Panc1 (cell line): ENCODE results near the gene FIBP. TPM values are rescaled to one million over a fixed set of nuclear protein-coding genes. Genes with fewer than 3 reads are reported as not detected.
A peak's percentile ranks its signal among the peaks of the same experiment; 100 is the strongest.

Source experiments
- ATAC-seq: fragments of 200-7000 bp; cut with Tn5 transposase; 2 replicates; pipeline ENCODE4 v1.9.1; 2020; ENCODE audit warnings: mild to moderate bottlenecking, moderate library complexity
- BruUV-seq: library from RNA; stranded (reverse); fragments of 400-500 nt; replicated peaks from 2 replicates; lab custom pipeline; 2021; lab: Mats Ljungman, UMichigan
- CTCF ChIA-PET: fragments of 300-600 bp; sonication (Branson Sonifier 250); formaldehyde crosslinking; loops from one replicate; lab custom pipeline; 2022; ENCODE audit warnings: antibody characterized with exemption; lab: Charles Lee
- POLR2A ChIA-PET: fragments of 300-600 bp; sonication (Branson Sonifier 250); formaldehyde crosslinking; loops from one replicate; lab custom pipeline; 2022; ENCODE audit warnings: antibody characterized with exemption; lab: Charles Lee
- DNase-seq: peaks from one replicate; pipeline ENCODE4 v3.0.0-alpha.2; 2010; ENCODE audit warnings: low read depth, low spot score
- H3K27ac ChIP-seq: 2 replicates; pipeline ENCODE4 v1.5.1; 2011; ENCODE audit warnings: mild to moderate bottlenecking, low read length, inconsistent platforms
- H3K27me3 ChIP-seq: fragments of 200-500 bp; sonication (Bioruptor generic); 2 replicates; pipeline ENCODE4 v1.6.0; 2014; ENCODE audit warnings: low read length, inconsistent platforms; ENCODE audit not compliant: control insufficient read depth, insufficient read depth
- H3K36me3 ChIP-seq: fragments of 200-500 bp; sonication (Bioruptor generic); 2 replicates; pipeline ENCODE4 v1.5.1; 2014; ENCODE audit warnings: inconsistent platforms, mild to moderate bottlenecking, low read length, moderate library complexity; ENCODE audit not compliant: control insufficient read depth, insufficient read depth
- H3K4me1 ChIP-seq: 2 replicates; pipeline ENCODE4 v1.5.1; 2011; ENCODE audit warnings: inconsistent platforms, mild to moderate bottlenecking, low read length, moderate library complexity; ENCODE audit not compliant: control insufficient read depth, insufficient read depth
- H3K4me3 ChIP-seq, 2 experiments: 2 replicates each; pipeline ENCODE4 v1.5.1; 2011 to 2012; ENCODE audit warnings: low read depth in 2 of 2, low read length in 2 of 2, mild to moderate bottlenecking in 2 of 2, inconsistent platforms in 1 of 2, moderate library complexity in 1 of 2
- H3K9me3 ChIP-seq: fragments of 200-500 bp; sonication (Bioruptor generic); 2 replicates; pipeline ENCODE4 v1.5.1; 2014; ENCODE audit warnings: low read depth, mild to moderate bottlenecking, inconsistent platforms, low read length, moderate library complexity; ENCODE audit not compliant: control insufficient read depth, insufficient read depth
- CTCF ChIP-seq: fragments of 450-650 bp; IDR thresholded peaks from 2 replicates; pipeline ENCODE4 v1.5.1; 2017; ENCODE audit warnings: mild to moderate bottlenecking
- POLR2AphosphoS5 ChIP-seq: IDR thresholded peaks from 2 replicates; pipeline ENCODE4 v1.6.1; 2012; ENCODE audit warnings: mild to moderate bottlenecking, low read depth, low read length, moderate library complexity
- REST ChIP-seq, 2 experiments: IDR thresholded peaks; 2 replicates each; pipeline ENCODE4 v1.6.1; 2011 to 2012; ENCODE audit warnings: low read depth in 2 of 2, control low read depth in 1 of 2, low read length in 1 of 2, mild to moderate bottlenecking in 1 of 2, moderate library complexity in 1 of 2; ENCODE audit not compliant: insufficient read depth in 1 of 2
- SIN3A ChIP-seq: IDR thresholded peaks from 2 replicates; pipeline ENCODE4 v1.6.1; 2012; ENCODE audit warnings: low read depth, mild to moderate bottlenecking, low read length, moderate library complexity, borderline replicate concordance; ENCODE audit not compliant: insufficient read depth
- TCF7L2 ChIP-seq: IDR thresholded peaks from 2 replicates; pipeline ENCODE4 v1.6.1; 2011; ENCODE audit warnings: mild to moderate bottlenecking, low read depth, low read length, inconsistent platforms
- in situ Hi-C: cut with HindIII; loops from 2 replicates; pipeline ENCODE4 v1.10.0; 2016; ENCODE audit warnings: low sequenced_read_pairs, low pct_unique_long_range_greater_than_20kb
- intact Hi-C: fragments of 100-400 bp; cut with micrococcal nuclease; formaldehyde crosslinking; loops from one replicate; pipeline ENCODE4 v1.10.0; 2022; ENCODE audit not compliant: unreplicated experiment
- total RNA-seq: library from RNA; stranded (reverse); gene quantifications from one replicate; pipeline ENCODE4 v1.2.1, GENCODE V29; 2021; ENCODE audit not compliant: unreplicated experiment

The FIBP gene
- total RNA-seq, 1 experiment from 2014 or later = 105 TPM

- Histone ChIP-seq H3K4me1 (peaks cover 15% of the 10 kb centered on the region), H3K4me3 (no peak overlapping the region), H3K27me3 (no peaks in the 10 kb centered on the region), H3K36me3 (no peaks in the 10 kb centered on the region), H3K27ac (no peak overlapping the region), H3K9me3 (no peaks in the 10 kb centered on the region)
- ChIA-PET POLR2A (interaction anchor here (1.5 to 2.1 kb wide), 2 partner anchors 9 to 11 kb away, joined by 7 to 9 read pairs; partner anchors contain the start of gene MUS81), CTCF (interaction anchor here (0.6 to 1.9 kb wide), 3 partner anchors 14 to 104 kb away, joined by 5 to 11 read pairs (median 10); partner anchors contain the start of gene FIBP)
- in situ Hi-C loops = no loop called here
- intact Hi-C loops = no loop called here
- BruUV-seq = no TSS peak
- ATAC-seq (no peak), DNase-seq (no peak)
- no peak for TF ChIP-seq CTCF
- TF ChIP-seq SIN3A = no peak
- no peak for TF ChIP-seq TCF7L2
- no peak for TF ChIP-seq POLR2AphosphoS5
- TF ChIP-seq REST (IDR thresholded peaks at IDR 0.05; ENCODE audit: insufficient read depth in 1 of 2, low read depth in 2 of 2, low read length in 1 of 2) = no peak
Measured at GRCh38 chr11:65870307-65870658, 18.0 kb downstream of the FIBP start.

- intact Hi-C loops = no loop called here
- ATAC-seq = 0 out of 2 replicates have a peak, but pooled peaks have one; percentile 0
Measured at GRCh38 chr11:65869643-65870306, 18.5 kb downstream of the FIBP start.

More at GRCh38 chr11:65869643-65870306, 18.5 kb downstream of the FIBP start:
- Histone ChIP-seq H3K27me3 (no peaks in the 10 kb centered on the region), H3K4me3 (no peak overlapping the region), H3K36me3 (no peaks in the 10 kb centered on the region), H3K27ac (no peak overlapping the region), H3K4me1 (peaks cover 15% of the 10 kb centered on the region), H3K9me3 (no peaks in the 10 kb centered on the region)
- DNase-seq = no peak
- TF ChIP-seq SIN3A (no peak), POLR2AphosphoS5 (peak; percentile 32)
- CTCF ChIA-PET = interaction anchor here (0.6 to 1.9 kb wide), 4 partner anchors 10 to 105 kb away, joined by 4 to 11 read pairs (median 8); partner anchors contain the start of genes FIBP and MUS81
- POLR2A ChIA-PET = interaction anchor here (1.4 to 2.1 kb wide), 3 partner anchors 9 to 19 kb away, joined by 6 to 9 read pairs (median 7); partner anchors contain the start of genes FIBP and MUS81
- no TSS peak for BruUV-seq
- in situ Hi-C loops = no loop called here
